Ectodermal cell (in vitro differentiated cells): ENCODE data around the gene IQCN.

Experiments used
- H3K27ac ChIP-seq: 2 replicates; pipeline ENCODE4 v1.7.0; 2013; ENCODE audit warnings: mild to moderate bottlenecking, low read depth, low read length; ENCODE audit not compliant: insufficient read depth, poor library complexity, severe bottlenecking
- H3K27me3 ChIP-seq: 2 replicates; pipeline ENCODE4 v1.7.0; 2013; ENCODE audit warnings: mild to moderate bottlenecking, low read length; ENCODE audit not compliant: insufficient read depth, control insufficient read depth, poor library complexity, severe bottlenecking
- H3K36me3 ChIP-seq: one replicate; pipeline ENCODE4 v1.7.0; 2013; ENCODE audit warnings: low read length; ENCODE audit not compliant: control insufficient read depth, insufficient read depth
- H3K4me1 ChIP-seq: one replicate; pipeline ENCODE4 v1.7.0; 2013; ENCODE audit warnings: low read length; ENCODE audit not compliant: control insufficient read depth, insufficient read depth
- H3K4me3 ChIP-seq: 2 replicates; pipeline ENCODE4 v1.7.0; 2013; ENCODE audit warnings: low read depth, low read length, control low read depth; ENCODE audit not compliant: insufficient read depth
- H3K9me3 ChIP-seq: 2 replicates; pipeline ENCODE4 v1.7.0; 2013; ENCODE audit warnings: mild to moderate bottlenecking, low read length, moderate library complexity; ENCODE audit not compliant: control insufficient read depth
- WGBS, 2 experiments: methylation state at CpG; one replicate each; pipeline ENCODE4 v1.1.7; 2013; ENCODE audit warnings: missing lambda C conversion rate in 2 of 2; 5-methylcytosine and 5-hydroxymethylcytosine counted together

IQCN gene

GRCh38 chr19:18208098-18208951, 65.9 kb downstream of the IQCN start:
- 47% methylated on average over 30 to 32 of the region's 32 CpGs for WGBS, 2 experiments
- H3K9me3 ChIP-seq = no peaks in the 10 kb centered on the region
- peaks cover 9% of the 10 kb centered on the region for H3K4me1 ChIP-seq
- H3K27ac ChIP-seq = no peak overlapping the region
- H3K36me3 ChIP-seq = no peaks in the 10 kb centered on the region
- H3K4me3 ChIP-seq = no peak overlapping the region
- H3K27me3 ChIP-seq = peaks cover 4% of the 10 kb centered on the region
